ENCODE results near the gene DAB1.
"Not testable (repeated sequence)": the region's sequence is repeated elsewhere in the genome, so short reads cannot be mapped to it uniquely, and the experiment has no call there.

Gene DAB1

DNA sequence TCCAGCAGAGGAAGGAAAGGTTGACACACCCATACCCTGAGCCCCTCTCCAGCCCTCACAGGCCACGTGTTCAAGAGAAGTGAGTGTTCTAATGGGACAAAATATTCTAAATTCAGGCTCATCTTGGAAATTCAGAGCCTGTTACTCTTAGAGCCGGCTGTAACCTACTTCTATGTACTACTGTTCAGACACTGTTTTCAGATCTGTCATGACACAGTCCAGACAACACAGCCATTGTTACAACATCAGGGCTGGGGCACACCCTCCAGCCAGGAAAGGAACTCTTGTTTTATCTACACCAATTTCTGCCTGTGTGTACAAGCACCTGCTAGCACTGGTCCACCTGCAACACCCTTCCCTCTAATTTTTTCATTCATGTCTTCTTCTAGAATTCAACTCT lies 312.7 kb downstream of the DAB1 start:
- no peak for DNase-seq

DNA sequence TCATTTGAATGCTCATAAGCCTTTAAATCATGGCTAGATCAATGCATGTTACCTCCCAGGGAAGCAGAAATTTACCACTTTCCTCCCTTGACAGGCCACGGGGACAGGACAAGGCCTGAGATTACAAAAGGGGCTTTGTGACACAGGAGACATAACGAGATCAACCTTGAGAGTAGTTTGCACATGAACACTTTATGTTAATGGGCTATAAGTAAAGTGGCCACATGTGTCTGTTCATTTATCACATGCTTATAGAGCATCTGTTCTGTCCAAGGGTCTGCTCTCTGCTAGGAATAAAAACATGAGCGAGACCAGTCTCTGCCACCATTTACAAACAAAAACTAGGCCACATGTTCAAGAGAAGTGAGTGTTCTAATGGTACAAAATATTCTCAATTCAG lies 314.0 kb downstream of the DAB1 start:
- no peak for DNase-seq

DNA sequence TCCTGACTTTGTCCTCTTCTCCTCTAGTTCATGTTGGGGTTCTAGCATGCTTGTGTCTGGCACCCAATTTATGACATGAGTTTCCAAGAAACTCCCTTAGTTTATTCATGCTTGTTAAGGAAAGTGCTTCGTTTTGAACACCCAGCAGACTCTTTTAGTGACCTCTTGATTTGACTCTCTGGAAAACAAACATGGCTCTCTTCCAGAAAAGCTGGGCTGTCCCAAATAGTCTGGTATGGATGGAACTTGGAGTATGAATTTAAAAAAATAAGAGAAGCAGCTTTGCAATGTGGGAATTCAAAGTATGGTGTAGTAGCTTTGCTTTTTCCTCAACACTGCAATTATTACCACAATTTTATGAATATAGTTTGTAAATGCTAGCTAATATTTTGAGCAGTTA lies 314.6 kb downstream of the DAB1 start:
- DNase-seq = no peak

DNA sequence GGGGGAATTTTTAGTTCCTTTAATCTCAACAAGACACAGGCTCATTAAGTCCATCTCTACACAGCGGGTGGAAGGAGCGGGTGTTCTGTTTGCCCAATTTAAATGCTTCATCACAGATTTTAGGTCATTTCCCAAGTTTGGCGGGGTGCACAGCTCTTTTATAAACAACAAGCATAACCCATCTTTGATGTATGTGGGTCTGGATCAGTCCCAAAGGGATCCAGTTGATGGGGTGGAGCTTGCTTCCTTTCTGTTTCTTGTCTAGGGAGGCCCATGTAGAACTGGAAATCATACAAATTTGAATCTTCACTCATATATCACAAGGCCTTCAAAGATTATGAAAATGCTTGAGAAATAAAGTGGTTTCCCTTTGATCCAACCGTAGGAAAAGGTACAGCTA lies 317.6 kb downstream of the DAB1 start:
- no peak for DNase-seq

DNA sequence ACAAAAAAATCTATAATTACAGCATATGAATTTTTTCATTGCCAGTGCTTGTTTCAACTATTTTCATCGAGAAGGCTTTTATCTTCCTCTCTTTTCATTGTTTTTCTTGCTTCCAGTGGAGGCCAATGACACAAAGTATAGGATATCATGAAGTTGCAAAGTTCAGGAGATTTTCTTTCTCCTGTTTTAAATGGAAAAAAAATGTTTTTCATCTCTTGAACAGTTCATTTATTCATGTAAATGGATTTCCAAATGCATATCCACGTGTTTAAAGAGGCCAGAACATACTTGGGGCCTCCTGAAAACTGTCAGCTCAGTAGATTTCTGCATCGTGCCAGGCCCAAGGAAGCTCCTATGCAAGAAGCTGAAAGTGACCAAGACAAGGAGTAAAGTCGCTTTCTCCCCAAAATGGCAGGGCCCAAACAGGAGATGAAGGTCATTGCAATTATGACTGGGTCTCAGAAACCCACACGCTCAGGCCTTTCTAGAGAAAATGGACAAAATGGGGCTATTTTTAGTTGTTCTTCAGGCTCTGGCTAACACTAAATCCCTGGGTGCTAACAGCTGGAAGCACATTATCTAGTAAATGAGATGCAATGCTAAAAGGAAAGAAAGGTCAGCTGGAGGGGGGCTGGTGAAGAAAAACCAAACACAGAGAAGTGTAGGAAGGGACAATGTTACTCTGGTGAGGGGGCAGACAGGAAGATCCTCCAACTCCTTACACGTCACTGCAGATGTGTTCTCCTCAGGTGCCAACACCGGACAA lies 321.1 kb downstream of the DAB1 start:
- no peak for DNase-seq

DNA sequence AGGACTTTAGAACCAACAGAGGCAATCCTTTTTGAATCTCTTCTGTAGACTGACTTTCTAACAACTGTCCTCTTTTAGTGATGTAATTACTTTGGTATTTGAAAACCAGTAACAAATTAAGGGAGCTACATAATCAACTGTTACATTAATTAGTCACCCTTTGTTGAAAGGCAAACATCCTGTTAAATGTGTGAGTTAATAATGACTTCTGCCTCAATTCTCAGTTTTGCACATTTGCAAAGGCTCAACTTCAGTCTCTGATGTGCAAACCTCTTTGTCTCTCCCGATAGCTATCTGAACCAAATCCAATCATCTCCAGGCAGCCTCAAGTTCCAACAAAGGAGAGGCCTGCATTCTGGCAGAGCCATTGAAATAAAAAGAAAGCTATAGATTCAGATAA lies 322.7 kb downstream of the DAB1 start:
- no peak for DNase-seq

DNA sequence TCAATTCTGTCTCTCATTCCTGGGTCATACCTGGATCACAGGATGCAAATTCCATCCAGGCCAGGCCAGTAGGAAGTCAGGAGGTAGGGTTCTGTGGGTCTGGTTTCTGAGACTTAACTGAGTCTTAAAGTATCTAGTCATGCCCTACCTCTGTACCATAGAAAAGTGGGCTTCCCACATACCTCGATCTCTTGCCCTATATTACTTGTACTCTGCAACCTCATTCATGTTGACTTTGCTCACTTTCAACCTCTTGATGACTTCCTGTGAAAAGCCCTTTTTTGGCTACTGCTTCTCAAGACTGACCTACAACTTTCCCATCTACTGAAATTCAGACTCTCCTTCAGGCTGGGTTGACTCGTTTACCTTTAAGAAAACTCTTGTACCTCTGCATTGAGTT lies 329.1 kb downstream of the DAB1 start:
- no peak for DNase-seq

DNA sequence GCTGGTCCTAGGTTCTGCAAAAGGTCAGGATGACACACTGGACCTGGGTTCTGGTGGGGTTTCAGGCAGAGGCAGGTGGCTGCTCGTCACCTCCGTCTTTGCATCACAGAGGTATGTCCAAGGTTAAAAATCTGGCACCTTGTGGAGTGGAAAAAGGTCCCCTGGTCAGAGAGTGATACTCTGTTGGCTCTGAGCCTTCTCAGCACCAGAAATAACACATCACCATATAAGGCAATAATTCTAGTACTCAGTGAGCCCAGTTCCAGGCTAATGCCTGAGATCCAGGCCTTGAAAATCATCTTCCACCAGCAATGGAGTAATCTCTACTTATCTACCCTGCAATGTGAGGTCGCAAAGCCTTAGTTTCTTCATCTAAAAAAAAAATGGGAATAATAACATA lies 330.7 kb downstream of the DAB1 start:
- no peak for DNase-seq

DNA sequence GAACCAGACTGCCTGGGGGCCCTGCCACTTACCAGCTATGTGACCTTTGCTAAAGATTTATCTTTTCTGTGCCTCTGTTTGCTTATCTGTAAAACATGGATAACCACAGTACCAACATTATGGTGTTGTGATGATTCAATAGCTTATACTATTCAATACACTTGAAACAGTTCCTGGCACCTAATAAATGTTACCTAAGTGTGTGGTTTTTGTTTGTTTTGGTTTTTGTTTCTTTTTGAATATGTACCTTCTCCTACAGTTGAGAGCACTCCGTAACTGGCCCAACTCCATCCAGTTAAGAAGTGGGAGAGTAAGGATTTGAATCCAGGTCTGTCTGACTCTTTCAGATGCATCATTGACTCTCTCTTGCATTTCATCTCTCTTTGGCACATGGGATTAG lies 332.2 kb downstream of the DAB1 start:
- DNase-seq = no peak

DNA sequence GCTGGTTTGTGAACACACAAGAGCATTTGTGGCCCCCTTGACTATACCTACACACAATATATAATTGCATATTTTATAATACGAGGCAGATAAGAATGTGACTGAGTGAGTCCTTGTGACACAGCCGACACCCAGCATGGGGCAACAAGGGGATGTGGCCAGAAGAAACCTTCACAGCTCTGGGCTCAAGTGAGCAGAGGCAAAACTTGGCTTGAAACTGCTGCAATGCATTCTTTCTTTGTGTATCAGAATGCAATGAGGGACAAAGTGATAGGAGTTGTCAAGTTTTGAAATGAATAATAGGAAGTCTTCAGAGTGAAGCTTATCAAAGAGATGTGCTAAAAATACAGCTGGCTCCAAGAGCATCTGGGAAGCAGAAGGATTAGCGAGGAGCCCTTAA lies 334.0 kb downstream of the DAB1 start:
- DNase-seq = no peak

DNA sequence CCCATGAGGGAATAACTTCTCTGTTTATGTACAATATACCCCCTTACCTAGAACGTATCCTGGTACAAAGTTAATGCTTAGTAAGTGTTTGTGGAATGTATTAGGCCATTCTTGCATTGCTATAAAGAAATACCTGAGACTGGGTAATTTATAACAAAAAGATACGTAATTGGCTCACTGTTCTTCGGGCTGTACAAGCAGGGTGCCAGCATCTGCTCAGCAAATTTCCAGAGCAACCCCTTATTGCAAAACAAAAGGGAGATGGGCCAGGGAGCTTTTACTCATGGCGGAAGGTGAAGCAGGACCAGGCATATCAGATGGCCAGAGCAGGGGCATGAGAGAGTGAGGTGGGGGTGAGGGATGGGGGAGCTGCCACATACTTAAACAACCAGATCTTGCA lies 334.6 kb downstream of the DAB1 start:
- no peak for DNase-seq

DNA sequence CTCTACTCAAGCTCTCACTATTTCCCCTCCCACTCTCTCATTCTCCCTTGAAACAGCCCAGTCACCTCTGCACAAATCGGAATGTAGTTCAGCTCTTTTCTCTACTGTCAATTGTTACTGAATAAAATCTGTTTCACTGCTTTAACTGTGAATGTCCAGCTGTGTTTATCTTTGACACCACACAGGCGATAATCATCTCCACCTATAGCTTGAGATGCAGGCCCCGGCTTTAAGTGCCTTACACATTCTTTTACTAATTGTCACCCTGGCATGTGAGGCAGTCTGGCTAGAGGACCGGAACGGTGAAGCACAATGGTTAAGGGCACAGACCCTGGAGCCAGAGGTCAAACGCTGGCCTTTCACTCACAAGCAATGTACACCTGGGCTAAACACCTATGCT lies 335.2 kb downstream of the DAB1 start:
- DNase-seq = no peak

DNA sequence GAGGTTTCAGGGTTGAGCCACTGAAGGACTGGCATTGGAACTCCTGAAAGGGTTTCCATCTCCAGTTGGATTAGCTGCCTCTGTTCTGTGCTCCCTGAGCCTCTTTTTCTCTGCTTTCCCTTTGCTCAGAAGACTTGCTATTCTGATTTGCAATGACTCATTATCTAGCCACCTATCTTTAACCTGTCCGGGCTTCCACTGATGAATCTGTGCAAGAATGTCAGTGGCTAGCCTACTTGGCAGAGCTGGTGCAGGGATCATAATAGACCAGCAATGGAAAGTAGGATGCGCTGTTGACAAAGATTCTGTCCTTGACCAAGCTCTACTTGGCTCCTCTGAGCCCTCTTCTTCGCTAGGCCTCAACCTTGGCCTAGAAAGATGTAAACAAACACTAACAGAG lies 336.2 kb downstream of the DAB1 start:
- DNase-seq = not testable (repeated sequence)

DNA sequence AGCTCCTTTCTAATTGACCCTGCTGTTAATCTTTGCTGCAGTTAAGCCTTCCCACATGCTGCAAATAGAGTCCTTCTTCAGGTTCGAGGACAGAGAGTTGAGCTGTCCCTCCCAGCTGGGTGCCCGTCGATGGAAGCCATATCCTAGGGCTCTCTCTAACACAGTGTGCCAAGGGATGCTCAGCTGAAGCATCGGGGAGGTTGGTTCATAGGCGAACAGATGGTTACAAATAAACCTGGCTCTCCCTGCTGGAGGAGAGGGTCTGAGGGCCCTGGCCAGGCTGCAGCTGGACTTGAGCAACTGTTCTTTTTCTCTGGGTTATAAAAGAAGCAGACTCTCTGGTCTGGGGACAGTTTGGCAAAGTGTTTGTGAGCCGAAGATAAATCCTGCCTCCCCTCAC lies 337.7 kb downstream of the DAB1 start:
- no peak for DNase-seq

DNA sequence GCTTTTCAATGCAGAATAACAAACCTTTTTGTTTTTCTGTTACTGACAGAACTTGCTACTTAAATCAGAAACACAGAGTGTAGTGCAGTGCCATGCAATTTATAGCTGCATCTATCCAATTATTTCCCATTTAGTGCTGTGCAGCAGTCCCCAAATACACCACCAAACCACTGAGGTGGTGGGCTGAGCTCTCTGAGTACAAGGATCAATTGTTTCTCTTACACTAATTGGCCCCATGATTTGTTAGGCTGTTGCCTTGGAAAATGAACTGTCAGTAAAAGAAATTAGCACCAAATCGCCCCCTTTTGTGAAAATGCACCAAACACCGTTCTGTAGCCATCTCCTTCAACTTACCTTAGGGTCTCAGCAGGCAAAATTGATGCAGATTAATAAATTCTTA lies 339.2 kb downstream of the DAB1 start:
- no peak for DNase-seq

DNA sequence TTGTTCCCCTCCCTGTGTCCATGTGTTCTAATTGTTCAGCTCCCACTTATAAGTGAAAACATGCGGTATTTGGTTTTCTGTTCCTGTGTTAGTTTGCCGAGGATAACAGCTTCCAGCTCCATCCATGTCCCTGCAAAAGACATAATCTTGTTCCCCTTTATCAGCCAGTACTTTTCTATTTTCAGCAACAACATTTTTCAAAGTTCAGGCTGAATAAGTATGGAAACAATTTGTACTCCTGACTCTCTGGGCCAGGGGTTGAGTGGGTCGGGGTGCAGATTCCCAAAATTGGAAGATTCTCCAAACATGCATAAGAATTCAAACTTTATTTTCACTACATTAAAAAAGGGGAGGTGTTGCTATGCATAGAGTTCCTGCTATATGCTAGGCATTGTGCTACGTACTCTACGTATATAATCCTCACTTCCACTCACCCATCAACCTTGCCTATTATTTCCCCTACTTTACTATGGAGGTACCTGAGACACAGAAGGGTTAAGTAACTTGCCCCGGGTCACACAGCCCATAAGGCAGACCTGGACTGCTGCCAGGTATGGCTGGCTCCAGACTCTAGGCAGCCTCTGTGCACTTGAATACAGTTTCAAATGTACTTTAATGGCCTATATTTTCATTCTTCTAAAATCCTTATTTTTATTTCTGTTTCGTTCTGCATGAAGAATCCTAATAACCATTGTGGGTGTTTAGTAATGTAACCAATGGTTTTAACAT lies 341.0 kb downstream of the DAB1 start:
- DNase-seq = no peak

DNA sequence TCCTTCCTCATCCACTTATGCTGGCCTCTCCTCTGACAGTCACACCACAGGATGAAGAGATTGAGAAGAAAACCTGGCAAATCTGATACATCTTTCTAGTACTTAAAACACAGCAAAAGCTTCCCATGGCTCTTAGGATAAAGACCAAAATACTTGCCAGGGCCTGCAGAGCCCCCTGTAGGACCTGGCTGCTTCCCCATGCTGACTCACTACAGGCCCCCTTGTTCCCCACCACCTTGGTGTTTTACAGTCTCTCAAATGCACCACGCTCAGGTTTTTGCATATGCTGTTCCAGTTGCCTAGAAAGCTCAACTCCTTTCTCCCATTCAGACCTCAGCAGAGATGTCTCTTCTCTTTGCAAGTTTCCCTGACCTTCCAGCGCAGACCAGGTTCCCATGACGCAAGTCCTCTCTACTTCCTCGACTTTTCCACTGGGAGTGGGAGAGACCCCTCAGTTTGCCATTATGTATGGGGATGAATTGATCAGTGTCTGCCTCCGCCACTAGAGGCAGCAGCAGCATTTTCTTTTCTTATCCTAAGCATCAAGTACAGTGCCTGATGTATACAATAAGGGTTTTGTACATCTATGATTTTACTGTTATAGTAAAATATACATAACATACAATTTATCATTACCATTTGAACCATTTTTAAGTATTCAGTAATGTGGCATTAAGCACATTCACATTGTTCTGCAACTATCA lies 344.3 kb downstream of the DAB1 start:
- no peak for DNase-seq

DNA sequence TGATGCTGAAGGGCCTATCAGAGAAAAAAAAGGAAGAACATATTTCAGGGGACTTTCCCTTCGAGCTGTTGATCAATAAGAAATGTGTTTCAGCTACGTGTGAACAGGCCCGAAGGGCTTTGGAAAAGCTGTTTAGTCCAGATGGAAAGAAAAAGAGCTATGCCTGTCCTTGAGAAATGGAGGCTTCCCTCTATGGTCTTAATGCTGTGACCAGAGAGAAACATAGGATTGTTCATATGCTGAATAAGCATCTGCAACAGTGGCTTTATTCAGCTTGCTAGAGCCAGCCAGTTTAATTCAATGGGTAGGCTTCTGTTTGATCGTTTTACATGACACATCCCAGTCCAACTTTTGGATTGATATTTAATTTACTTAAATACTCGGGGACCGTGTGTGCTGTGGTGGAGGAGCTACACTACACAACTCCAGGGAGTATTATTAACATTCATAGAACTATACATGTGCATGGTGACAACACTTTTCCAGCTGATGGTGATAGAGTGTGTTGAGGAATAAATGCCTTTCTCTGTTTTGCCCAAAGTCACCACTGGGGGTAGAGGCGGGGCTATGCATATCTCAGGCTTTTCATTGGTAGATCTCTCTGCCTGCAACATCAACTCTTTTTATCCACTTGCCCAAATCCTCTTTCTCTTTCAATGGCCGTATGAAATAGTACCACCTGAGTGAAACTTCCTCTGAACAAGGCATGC lies 351.3 kb downstream of the DAB1 start:
- DNase-seq = no peak

DNA sequence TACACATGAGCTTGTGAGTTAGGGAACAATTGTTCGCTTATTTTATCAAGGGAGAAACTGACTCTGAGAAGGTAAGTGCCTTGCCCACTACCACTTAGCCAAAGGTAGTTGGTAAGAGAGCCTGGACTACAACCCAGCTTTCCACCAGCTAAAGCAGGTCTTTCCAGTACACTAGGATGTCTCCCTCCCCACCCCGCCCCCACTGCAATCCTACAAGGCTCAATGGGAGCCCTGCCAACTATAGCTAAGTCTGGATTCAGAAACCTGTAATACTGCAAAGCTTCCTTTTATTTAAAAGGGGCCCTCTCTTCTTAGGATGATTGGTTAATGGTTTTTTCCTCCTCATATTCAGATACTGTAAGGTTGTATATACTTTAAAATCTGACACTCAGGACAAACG lies 356.0 kb downstream of the DAB1 start:
- no peak for DNase-seq

DNA sequence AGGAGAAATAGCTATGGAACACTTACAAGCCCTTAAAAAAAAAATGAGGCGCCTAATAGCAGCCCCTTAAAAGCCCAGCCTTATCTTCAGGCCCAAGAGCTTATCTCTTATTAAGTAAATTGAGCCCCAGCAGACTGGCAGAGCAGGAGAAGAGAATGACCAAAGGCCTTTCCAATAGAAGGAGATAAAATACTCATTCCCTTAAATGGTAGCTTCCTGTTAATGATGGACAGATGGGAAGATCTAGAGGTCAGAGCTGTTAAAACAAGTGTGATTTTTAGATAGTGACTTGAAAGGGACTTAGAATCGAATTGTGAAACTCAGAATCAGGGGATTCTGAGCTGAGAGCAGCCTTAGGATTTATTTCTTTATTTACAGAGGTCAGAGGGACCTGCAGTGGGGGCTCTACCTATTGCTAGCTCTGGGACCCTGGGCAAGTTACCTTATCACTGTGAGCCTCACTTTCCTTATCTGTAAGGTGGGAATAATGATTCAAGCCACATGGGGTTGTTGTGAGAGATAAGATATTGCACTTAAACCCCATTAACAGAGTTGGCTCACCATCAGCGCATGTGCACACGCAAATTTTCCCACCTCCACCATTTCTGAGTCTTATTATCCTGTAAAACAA lies 356.8 kb downstream of the DAB1 start:
- DNase-seq = no peak

DNA sequence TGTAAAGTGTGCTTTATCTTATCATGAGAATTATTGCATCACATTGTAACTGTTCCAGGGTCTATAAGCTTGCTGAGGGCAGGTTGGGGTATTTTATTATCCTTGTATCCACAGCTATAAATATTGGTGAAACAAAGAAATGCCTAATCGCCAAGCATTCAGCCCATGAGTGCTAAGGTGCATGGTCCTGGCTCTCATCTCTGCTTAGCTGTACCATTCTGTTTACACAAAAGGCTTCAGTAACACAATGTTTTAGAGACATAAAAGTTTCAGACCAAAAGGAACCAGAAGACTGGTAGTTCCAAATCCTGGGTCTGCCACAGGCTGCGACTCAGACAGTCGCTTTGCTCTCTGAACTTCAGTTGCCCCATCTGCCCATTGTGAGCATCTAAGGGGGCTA lies 358.4 kb downstream of the DAB1 start:
- DNase-seq = no peak

DNA sequence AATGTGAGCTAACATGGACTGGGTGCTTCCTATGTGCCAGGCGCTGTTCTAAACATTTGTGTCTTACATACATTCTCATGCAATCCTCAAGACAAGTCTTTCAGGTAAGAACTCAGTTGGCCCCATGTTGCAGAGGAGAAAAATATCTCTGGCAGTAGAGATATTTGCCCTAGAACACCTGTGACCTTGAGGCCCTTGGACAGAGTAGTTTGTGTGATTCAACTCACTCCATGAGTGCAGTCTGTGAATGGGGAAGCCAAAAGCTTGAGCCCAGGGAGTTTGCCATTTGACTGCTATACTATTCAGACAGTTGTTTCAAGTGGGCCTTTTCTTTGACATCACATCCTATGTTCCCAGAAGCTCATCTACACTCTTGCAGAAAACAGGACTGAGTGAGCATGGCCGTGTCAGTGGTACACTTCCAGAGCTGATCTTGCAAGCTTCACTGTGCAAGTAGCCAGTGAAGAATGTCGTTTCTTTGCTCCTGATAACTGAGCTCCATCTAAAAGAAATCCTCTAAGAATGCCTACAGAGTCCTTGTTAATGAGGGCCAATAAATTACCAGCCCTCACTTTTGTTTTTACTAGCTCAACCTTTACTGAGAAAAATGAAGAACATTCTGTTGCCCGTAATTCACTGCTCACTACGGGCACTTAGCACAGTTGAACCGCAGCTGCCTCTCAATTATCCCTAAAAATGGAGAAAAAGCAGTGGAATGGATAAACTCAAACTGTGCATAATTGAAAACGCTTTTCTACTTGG lies 359.3 kb downstream of the DAB1 start:
- DNase-seq = no peak

All from SIG-M5 (cell line).